HepG2 (cell line): ENCODE measurements around the gene SLC7A6OS. TPM values are rescaled to one million over a fixed set of nuclear protein-coding genes. Genes with fewer than 3 reads are reported as not detected.

Experiments
- BCL6 ChIP-seq: IDR thresholded peaks from 2 replicates; pipeline ENCODE4 v1.6.1; 2016; ENCODE audit warnings: missing genetic modification reagents, missing compliant biosample characterization
- FOXA3 ChIP-seq: IDR thresholded peaks from 2 replicates; pipeline ENCODE4 v1.6.1; 2016; ENCODE audit warnings: missing genetic modification reagents, missing compliant biosample characterization
- HDAC6 ChIP-seq: fragments of 200-600 bp; sonication (generic); IDR thresholded peaks from 2 replicates; pipeline ENCODE4 v1.7.0; 2017; ENCODE audit warnings: mild to moderate bottlenecking, antibody characterized with exemption, low read length, low read depth
- HMG20B ChIP-seq: conservative IDR thresholded peaks from 2 replicates; pipeline ENCODE4 v1.6.1; 2016; ENCODE audit warnings: missing genetic modification reagents, missing compliant biosample characterization
- HNF4A ChIP-seq: sonication (generic); formaldehyde crosslinking; IDR thresholded peaks from 2 replicates; pipeline ENCODE4 v1.4.0; 2020; ENCODE audit warnings: missing genetic modification reagents
- HNF4G ChIP-seq, 2 experiments: sonication (generic) in 1 of 2; formaldehyde crosslinking in 1 of 2; IDR thresholded peaks; 2 replicates each; pipeline versions ENCODE4 v1.4.0 to v1.6.1; 2011 to 2020; ENCODE audit warnings: borderline replicate concordance in 2 of 2, low read depth in 2 of 2, mild to moderate bottlenecking in 2 of 2, low read length in 1 of 2, missing genetic modification reagents in 1 of 2, moderate library complexity in 1 of 2
- KLF13 ChIP-seq: sonication (generic); formaldehyde crosslinking; IDR thresholded peaks from 2 replicates; pipeline ENCODE4 v1.4.0; 2020; ENCODE audit warnings: mild to moderate bottlenecking, missing genetic modification reagents
- MAZ ChIP-seq, 2 experiments: sonication (generic) in 1 of 2; formaldehyde crosslinking in 1 of 2; IDR thresholded peaks; 2 replicates each; pipeline versions ENCODE4 v1.5.0 to v1.6.1; 2012 to 2020; ENCODE audit warnings: low read depth in 2 of 2, mild to moderate bottlenecking in 2 of 2, borderline replicate concordance in 1 of 2, improper control_type of control experiment in 1 of 2, low read length in 1 of 2, missing genetic modification reagents in 1 of 2, moderate library complexity in 1 of 2
- PAF1 ChIP-seq: IDR thresholded peaks from 2 replicates; pipeline ENCODE4 v1.6.1; 2016; ENCODE audit warnings: missing genetic modification reagents, missing compliant biosample characterization
- POGZ ChIP-seq: sonication (generic); formaldehyde crosslinking; IDR thresholded peaks from 2 replicates; pipeline ENCODE4 v1.4.0; 2020; ENCODE audit warnings: mild to moderate bottlenecking, missing genetic modification reagents
- SIX1 ChIP-seq: sonication (generic); formaldehyde crosslinking; IDR thresholded peaks from 2 replicates; pipeline ENCODE4 v1.4.0; 2020; ENCODE audit warnings: missing genetic modification reagents, borderline replicate concordance
- ZFP41 ChIP-seq: sonication (generic); formaldehyde crosslinking; IDR thresholded peaks from 2 replicates; pipeline ENCODE4 v1.4.0; 2020; ENCODE audit warnings: mild to moderate bottlenecking, missing genetic modification reagents, borderline replicate concordance
- ZNF431 ChIP-seq: sonication (generic); formaldehyde crosslinking; IDR thresholded peaks from 2 replicates; pipeline ENCODE4 v1.9.0; 2022; ENCODE audit warnings: missing genetic modification reagents, low read depth, mild to moderate bottlenecking, borderline replicate concordance
- ZNF569 ChIP-seq: sonication (generic); formaldehyde crosslinking; IDR thresholded peaks from 2 replicates; pipeline ENCODE4 v1.5.0; 2020; ENCODE audit warnings: mild to moderate bottlenecking, missing genetic modification reagents, moderate library complexity, borderline replicate concordance
- ZNF839 ChIP-seq: sonication (generic); formaldehyde crosslinking; IDR thresholded peaks from 2 replicates; pipeline ENCODE4 v1.4.0; 2020; ENCODE audit warnings: missing genetic modification reagents, mild to moderate bottlenecking, borderline replicate concordance
- ZSCAN20 ChIP-seq: sonication (generic); formaldehyde crosslinking; IDR thresholded peaks from 2 replicates; pipeline ENCODE4 v1.4.0; 2020; ENCODE audit warnings: missing genetic modification reagents, mild to moderate bottlenecking, borderline replicate concordance
- polyA plus RNA-seq, 8 experiments: library from polyadenylated mRNA; depleted of rRNA in 3 of 8; stranded (reverse) in 7 of 8; unstranded in 1 of 8; fragments of >200 nt; fragmentation: Illumina TruSeq in 4 of 8; extraction: Trizol in 4 of 8; gene quantifications; 2 replicates each; pipeline versions ENCODE4 v1.2.1 to v1.2.3, GENCODE V29; 2011 to 2016; ENCODE audit warnings: low read depth in 4 of 8, missing spikeins in 1 of 8, mixed read lengths in 1 of 8; ENCODE audit not compliant: insufficient read depth in 1 of 8
- total RNA-seq, 5 experiments: library from RNA; depleted of rRNA; stranded (reverse); fragments of >200 nt; fragmentation: Illumina TruSeq; extraction: Trizol; gene quantifications; 2 replicates each; pipeline ENCODE4 v1.2.3, GENCODE V29; 2016; ENCODE audit warnings: low read depth in 1 of 5
- TF ChIP-seq, protein P1 (sequence below): IDR thresholded peaks from 2 replicates; pipeline ENCODE4 v1.6.1; 2016; ENCODE audit warnings: missing compliant biosample characterization, missing genetic modification reagents, borderline replicate concordance
- TF ChIP-seq, protein P2 (sequence below): IDR thresholded peaks from 2 replicates; pipeline ENCODE4 v1.6.1; 2016; ENCODE audit warnings: control low read depth
- TF ChIP-seq, protein P3 (sequence below): sonication (generic); formaldehyde crosslinking; IDR thresholded peaks from 2 replicates; pipeline ENCODE4 v1.4.0; 2020; ENCODE audit warnings: low read depth, mild to moderate bottlenecking, missing genetic modification reagents
- TF ChIP-seq, protein P4 (sequence below): sonication (generic); formaldehyde crosslinking; IDR thresholded peaks from 2 replicates; pipeline ENCODE4 v1.4.0; 2020; ENCODE audit warnings: mild to moderate bottlenecking, missing genetic modification reagents
- TF ChIP-seq, protein P5 (sequence below): sonication (generic); formaldehyde crosslinking; IDR thresholded peaks from 2 replicates; pipeline ENCODE4 v1.4.0; 2020; ENCODE audit warnings: missing genetic modification reagents

Gene SLC7A6OS
- total and polyA plus RNA-seq, 2 of the 13 experiments (the other 11 are each of a cell fraction or from before 2014, with no cell fraction given), result 11.2 to 21.5 TPM

DNA sequence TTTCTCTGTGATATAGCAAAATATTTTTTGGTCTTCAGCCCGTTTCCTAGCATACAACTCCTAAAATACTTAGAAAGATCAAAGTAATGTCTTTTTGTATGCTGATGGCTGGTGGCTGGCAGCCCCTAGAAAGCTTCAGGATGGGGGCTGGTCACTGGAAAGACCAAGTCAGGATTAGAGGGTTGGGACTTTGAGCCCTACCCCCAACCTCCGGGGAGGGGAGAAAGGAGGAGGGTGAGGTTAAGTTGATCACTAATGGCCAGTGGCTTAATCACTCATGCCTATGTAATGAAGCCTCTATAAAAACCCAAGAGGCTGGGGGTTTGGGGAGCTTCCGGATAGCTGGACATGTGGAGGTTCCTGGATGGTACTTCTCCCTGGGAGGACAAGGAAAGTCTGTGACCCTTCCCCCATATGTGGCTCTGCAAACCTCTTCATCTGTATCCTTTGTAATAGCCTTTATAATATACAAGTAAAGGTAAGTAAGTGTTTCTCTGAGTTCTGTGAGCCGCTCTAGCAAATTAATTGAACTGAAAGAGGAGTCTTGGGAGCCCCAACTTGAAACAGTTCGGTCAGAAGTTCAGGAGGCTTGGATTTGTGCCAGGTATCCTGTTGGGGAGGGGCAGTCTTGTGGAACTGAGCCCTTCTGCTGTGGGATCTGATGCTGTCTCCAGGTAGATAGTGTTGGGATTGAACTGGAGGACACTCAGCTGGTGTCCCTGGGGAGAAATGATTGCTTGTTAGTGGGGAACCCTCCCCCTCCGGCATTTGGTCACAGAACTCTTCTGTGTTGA, 42.9 kb downstream of the SLC7A6OS start (continued):
- no peak for TF ChIP-seq PAF1 (CRISPR knock-in tag)
- no peak for TF ChIP-seq KLF13 (CRISPR knock-in tag)
- 0 out of 2 replicates have a peak, but pooled peaks have one; percentile 13 for TF ChIP-seq FOXA3 (CRISPR knock-in tag)
- TF ChIP-seq, protein P1, sequence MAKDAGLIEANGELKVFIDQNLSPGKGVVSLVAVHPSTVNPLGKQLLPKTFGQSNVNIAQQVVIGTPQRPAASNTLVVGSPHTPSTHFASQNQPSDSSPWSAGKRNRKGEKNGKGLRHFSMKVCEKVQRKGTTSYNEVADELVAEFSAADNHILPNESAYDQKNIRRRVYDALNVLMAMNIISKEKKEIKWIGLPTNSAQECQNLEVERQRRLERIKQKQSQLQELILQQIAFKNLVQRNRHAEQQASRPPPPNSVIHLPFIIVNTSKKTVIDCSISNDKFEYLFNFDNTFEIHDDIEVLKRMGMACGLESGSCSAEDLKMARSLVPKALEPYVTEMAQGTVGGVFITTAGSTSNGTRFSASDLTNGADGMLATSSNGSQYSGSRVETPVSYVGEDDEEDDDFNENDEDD (CRISPR knock-in tag), result no peak
- peak; percentile 61; the same call in 1 of the 2 replicates for TF ChIP-seq HNF4G (IDR thresholded peaks at IDR 0.05; ENCODE audit: borderline replicate concordance, low read depth, low read length)
- no peak for TF ChIP-seq HNF4G (CRISPR knock-in tag; IDR thresholded peaks at IDR 0.05; ENCODE audit: borderline replicate concordance, low read depth)
- no peak for TF ChIP-seq ZFP41 (CRISPR knock-in tag)
- 0 out of 2 replicates have a peak, but pooled peaks have one; percentile 27 for TF ChIP-seq POGZ (CRISPR knock-in tag)
- TF ChIP-seq BCL6 (CRISPR knock-in tag), result peak; percentile 91
- TF ChIP-seq HNF4A (CRISPR knock-in tag), result peak; percentile 75
- TF ChIP-seq ZNF431 (CRISPR knock-in tag), result no peak
- TF ChIP-seq HDAC6, result no peak
- TF ChIP-seq, protein P2, sequence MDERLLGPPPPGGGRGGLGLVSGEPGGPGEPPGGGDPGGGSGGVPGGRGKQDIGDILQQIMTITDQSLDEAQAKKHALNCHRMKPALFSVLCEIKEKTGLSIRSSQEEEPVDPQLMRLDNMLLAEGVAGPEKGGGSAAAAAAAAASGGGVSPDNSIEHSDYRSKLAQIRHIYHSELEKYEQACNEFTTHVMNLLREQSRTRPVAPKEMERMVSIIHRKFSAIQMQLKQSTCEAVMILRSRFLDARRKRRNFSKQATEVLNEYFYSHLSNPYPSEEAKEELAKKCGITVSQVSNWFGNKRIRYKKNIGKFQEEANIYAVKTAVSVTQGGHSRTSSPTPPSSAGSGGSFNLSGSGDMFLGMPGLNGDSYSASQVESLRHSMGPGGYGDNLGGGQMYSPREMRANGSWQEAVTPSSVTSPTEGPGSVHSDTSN, result 0 out of 2 replicates have a peak, but pooled peaks have one; percentile 29
- TF ChIP-seq, protein P3, sequence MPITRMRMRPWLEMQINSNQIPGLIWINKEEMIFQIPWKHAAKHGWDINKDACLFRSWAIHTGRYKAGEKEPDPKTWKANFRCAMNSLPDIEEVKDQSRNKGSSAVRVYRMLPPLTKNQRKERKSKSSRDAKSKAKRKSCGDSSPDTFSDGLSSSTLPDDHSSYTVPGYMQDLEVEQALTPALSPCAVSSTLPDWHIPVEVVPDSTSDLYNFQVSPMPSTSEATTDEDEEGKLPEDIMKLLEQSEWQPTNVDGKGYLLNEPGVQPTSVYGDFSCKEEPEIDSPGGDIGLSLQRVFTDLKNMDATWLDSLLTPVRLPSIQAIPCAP (CRISPR knock-in tag), result no peak
- TF ChIP-seq, protein P4, sequence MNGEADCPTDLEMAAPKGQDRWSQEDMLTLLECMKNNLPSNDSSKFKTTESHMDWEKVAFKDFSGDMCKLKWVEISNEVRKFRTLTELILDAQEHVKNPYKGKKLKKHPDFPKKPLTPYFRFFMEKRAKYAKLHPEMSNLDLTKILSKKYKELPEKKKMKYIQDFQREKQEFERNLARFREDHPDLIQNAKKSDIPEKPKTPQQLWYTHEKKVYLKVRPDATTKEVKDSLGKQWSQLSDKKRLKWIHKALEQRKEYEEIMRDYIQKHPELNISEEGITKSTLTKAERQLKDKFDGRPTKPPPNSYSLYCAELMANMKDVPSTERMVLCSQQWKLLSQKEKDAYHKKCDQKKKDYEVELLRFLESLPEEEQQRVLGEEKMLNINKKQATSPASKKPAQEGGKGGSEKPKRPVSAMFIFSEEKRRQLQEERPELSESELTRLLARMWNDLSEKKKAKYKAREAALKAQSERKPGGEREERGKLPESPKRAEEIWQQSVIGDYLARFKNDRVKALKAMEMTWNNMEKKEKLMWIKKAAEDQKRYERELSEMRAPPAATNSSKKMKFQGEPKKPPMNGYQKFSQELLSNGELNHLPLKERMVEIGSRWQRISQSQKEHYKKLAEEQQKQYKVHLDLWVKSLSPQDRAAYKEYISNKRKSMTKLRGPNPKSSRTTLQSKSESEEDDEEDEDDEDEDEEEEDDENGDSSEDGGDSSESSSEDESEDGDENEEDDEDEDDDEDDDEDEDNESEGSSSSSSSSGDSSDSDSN, result 0 out of 2 replicates have a peak, but pooled peaks have one; percentile 18
- peak; percentile 35; the same call in 1 of the 2 replicates for TF ChIP-seq MAZ (IDR thresholded peaks at IDR 0.05; ENCODE audit: borderline replicate concordance, low read depth, low read length)
- no peak for TF ChIP-seq MAZ (CRISPR knock-in tag; IDR thresholded peaks at IDR 0.05; ENCODE audit: low read depth)
- no peak for TF ChIP-seq ZSCAN20 (CRISPR knock-in tag)
- 0 out of 2 replicates have a peak, but pooled peaks have one; percentile 22 for TF ChIP-seq SIX1 (CRISPR knock-in tag)
- no peak for TF ChIP-seq HMG20B
- no peak for TF ChIP-seq ZNF839 (CRISPR knock-in tag)
- TF ChIP-seq ZNF569 (CRISPR knock-in tag), result no peak
- TF ChIP-seq, protein P5, sequence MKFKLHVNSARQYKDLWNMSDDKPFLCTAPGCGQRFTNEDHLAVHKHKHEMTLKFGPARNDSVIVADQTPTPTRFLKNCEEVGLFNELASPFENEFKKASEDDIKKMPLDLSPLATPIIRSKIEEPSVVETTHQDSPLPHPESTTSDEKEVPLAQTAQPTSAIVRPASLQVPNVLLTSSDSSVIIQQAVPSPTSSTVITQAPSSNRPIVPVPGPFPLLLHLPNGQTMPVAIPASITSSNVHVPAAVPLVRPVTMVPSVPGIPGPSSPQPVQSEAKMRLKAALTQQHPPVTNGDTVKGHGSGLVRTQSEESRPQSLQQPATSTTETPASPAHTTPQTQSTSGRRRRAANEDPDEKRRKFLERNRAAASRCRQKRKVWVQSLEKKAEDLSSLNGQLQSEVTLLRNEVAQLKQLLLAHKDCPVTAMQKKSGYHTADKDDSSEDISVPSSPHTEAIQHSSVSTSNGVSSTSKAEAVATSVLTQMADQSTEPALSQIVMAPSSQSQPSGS (CRISPR knock-in tag), result no peak
